ENCODE data around the gene BMP8B. TPM values are rescaled to one million over a fixed set of nuclear protein-coding genes. Genes with fewer than 3 reads are reported as not detected.
A peak's percentile ranks its signal among the peaks of the same experiment; 100 is the strongest.

BMP8B gene
- polyA plus RNA-seq, 3 donors = 0.14 to 1.3 (median 0.24) TPM

GRCh38 chr1:39818482-39818881 is 29.8 kb upstream of the BMP8B start:
- peak overlapping the region in 1 of 7 donors; percentile 68 for H3K27ac Mint-ChIP-seq
- H2AFZ ChIP-seq (ENCODE audit: insufficient read depth, low read depth, low read length, poor library complexity, severe bottlenecking) = no peak overlapping the region

More at GRCh38 chr1:39818482-39818881, 29.8 kb upstream of the BMP8B start:
- no peak for TF ChIP-seq CTCF (IDR thresholded peaks at IDR 0.05)
- H3K4me3 Mint-ChIP-seq = no peak overlapping the region
- Histone ChIP-seq H3K9ac (ENCODE audit: insufficient read depth, low read length, poor library complexity, severe bottlenecking) (no peak overlapping the region), H3K9me3 (replicated peaks in 1 of 2; ENCODE audit: control insufficient read depth in 1 of 2, insufficient read depth in 1 of 2, low read length in 2 of 2) (no peaks in the 10 kb centered on the region), H3K27me3 (ENCODE audit: control insufficient read depth in 2 of 2, insufficient read depth in 2 of 2, low read length in 2 of 2) (no peaks in the 10 kb centered on the region), H3K27ac (ENCODE audit: low read depth in 1 of 2, low read length in 2 of 2) (no peak overlapping the region), H4K20me1 (ENCODE audit: insufficient read depth, low read length) (no peaks in the 10 kb centered on the region), H3K4me2 (replicated peaks; ENCODE audit: extremely low read depth, low read length, poor library complexity, severe bottlenecking) (no peak overlapping the region), H3K4me1 (ENCODE audit: control insufficient read depth in 1 of 2, insufficient read depth in 2 of 2, low read length in 2 of 2) (peaks cover 25 to 29% of the 10 kb centered on the region in 2 donors), H3K36me3 (replicated peaks in 1 of 2; ENCODE audit: control insufficient read depth in 1 of 2, insufficient read depth in 2 of 2, low read length in 2 of 2) (no peaks in the 10 kb centered on the region), H3K79me2 (ENCODE audit: insufficient read depth, low read length) (no peaks in the 10 kb centered on the region), H3K4me3 (replicated peaks in 1 of 3; ENCODE audit: low read depth in 2 of 3, low read length in 3 of 3) (no peak overlapping the region)
- H3K4me1 Mint-ChIP-seq = peaks cover 24% of the 10 kb centered on the region
- 94% methylated on average over 2 of the region's 2 CpGs for WGBS (ENCODE audit: insufficient coverage)
- intact Hi-C loops (cut with micrococcal nuclease) = loop anchor here (5.0 kb wide), 2 partner anchors 84 to 154 kb away; partner anchors contain the start of gene MYCL (in 2 of the 2)
- peak in 1 of 3 donors; percentile 16 for DNase-seq
- peaks cover 1 to 4% (median 3%) of the 10 kb centered on the region in 3 donors for H3K27me3 Mint-ChIP-seq (ENCODE audit: low read depth in 3 of 3)
- no peaks in the 10 kb centered on the region for H3K9me3 Mint-ChIP-seq
- H3K36me3 Mint-ChIP-seq = peaks cover 0 to 4% of the 10 kb centered on the region in 2 donors

Measured in CD14-positive monocyte (primary cell).